ENCODE measurements around the gene ZBTB5.
"Not testable (repeated sequence)": the region's sequence is repeated elsewhere in the genome, so short reads cannot be mapped to it uniquely, and the experiment has no call there.

The ZBTB5 gene, protein sequence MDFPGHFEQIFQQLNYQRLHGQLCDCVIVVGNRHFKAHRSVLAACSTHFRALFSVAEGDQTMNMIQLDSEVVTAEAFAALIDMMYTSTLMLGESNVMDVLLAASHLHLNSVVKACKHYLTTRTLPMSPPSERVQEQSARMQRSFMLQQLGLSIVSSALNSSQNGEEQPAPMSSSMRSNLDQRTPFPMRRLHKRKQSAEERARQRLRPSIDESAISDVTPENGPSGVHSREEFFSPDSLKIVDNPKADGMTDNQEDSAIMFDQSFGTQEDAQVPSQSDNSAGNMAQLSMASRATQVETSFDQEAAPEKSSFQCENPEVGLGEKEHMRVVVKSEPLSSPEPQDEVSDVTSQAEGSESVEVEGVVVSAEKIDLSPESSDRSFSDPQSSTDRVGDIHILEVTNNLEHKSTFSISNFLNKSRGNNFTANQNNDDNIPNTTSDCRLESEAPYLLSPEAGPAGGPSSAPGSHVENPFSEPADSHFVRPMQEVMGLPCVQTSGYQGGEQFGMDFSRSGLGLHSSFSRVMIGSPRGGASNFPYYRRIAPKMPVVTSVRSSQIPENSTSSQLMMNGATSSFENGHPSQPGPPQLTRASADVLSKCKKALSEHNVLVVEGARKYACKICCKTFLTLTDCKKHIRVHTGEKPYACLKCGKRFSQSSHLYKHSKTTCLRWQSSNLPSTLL

DNA sequence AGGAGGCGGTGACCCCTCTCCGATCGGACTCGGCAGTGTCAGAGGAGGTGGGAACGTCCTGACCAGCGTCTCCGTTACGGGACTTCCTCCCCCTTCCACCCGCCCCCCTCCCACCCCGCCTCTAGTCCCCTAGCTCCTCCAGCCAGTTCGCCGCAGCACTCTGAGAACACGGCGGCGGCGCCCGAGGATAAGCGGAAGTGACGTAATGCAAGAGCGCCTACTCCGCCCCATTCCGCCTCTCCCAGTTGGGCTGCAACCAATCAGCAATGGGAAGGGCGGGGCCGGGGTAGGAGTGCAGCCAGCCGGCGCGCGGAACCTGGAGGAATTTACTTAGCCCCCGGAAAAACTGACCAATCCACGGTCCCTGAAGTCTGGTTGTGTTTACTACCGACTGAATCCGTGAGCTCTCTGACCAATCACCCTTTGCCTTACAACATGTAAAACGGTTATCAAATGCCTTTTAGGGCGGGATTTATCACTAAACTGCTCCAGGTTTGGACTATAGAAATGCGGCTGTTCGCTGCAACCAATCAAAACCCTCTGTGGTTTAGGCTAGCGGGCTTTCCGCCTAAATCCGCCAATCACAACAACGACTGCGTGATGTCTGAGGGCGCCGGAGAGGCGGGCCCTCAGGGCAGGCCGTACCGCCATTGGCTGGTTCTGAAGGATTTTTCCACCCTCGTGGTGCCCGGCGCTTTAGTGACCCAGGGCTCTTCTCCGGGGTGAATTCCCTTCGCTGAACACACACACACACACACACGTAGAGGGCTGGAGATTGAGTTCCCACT, at the start of gene ZBTB5:
Gene ZBTB5 (minus strand): TSS at position 202 of the 788 bp plus-strand sequence. CDS start 22,899 bp downstream, outside the sequence.
- peak; percentile 100 for DNase-seq (ENCODE audit: low read depth)

- no peak for DNase-seq (ENCODE audit: low read depth)
Measured at GRCh38 chr9:37514999-37515398, 49.7 kb upstream of the ZBTB5 start.

- DNase-seq (ENCODE audit: low read depth), result not testable (repeated sequence)
Measured at GRCh38 chr9:37514415-37514814, 49.2 kb upstream of the ZBTB5 start.

- DNase-seq (ENCODE audit: low read depth), result no peak
Measured at GRCh38 chr9:37512437-37512836, 47.2 kb upstream of the ZBTB5 start.

GRCh38 chr9:37511016-37512010, 46.1 kb upstream of the ZBTB5 start:
- DNase-seq (ENCODE audit: low read depth), result peak; percentile 12

DNA sequence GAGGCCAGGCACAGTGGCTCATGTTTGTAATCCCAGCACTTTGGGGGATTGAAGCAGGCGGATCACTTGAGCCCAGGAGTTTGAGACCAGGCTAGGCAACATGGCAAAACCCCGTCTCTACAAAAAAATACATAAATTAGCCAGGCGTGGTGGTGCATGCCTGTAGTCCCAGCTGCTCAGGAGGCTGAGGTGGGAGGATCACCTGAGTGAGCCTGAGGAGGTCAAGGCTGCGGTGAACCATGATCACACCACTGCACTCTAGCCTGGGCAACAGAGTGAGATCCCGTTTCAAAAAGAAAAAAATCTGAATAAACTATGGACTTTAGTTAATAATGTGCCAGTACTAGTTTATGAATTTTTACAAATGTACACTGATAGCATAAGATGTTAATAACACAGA, 44.8 kb upstream of the ZBTB5 start:
- DNase-seq (ENCODE audit: low read depth), result not testable (repeated sequence)

GRCh38 chr9:37509536-37509935, 44.3 kb upstream of the ZBTB5 start:
- DNase-seq (ENCODE audit: low read depth), result no peak

GRCh38 chr9:37508834-37509206, 43.6 kb upstream of the ZBTB5 start:
- DNase-seq (ENCODE audit: low read depth), result no peak

GRCh38 chr9:37508135-37508833, 43.0 kb upstream of the ZBTB5 start:
- DNase-seq (ENCODE audit: low read depth), result peak; percentile 74

DNA sequence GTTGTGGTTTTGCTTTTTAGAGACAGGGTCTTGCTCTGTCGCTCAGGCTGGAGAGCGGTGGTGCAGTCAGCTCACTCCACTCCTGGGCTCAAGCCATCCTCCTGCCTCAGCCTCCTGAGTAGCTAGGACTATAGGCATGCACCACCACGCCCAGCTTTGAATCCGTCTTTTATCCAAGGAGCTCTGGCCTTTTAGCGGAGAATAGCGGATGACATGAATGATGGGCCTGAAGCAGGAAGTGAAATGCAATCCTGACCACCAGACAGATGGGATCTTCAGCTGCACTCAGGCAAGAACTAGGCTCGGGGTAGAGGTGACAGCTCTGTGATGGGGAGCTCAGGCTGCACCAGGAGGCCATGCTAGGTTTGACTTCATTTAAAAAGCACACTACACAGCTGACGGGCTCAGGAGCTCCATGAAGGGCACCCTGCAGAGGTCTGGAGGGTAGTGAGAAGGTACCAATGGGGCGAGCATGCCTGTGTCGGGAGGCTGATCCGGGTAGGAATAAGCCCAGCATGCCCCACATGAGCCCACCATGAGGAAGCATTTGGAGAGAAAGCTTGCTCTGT, 42.4 kb upstream of the ZBTB5 start:
- DNase-seq (ENCODE audit: low read depth), result peak; percentile 13

DNA sequence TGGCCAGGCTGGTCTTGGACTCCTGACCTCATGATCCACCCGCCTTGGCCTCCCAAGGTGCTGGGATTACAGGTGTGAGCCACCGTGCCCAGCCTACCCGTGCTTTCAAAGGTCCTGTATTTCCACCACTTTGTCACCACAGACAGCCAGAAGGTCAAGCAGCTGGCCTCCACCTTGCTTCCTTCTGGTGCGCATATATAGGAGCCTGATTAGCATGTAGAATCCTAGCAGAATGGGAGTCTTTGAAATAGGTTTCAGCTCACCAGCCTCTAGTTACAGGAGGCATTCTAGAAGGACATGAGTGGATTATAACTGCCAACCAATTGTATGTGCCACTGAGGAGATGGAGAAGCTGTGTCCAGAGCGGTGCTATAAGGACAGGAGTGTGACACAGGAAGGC, 39.4 kb upstream of the ZBTB5 start:
- DNase-seq (ENCODE audit: low read depth), result no peak

GRCh38 chr9:37503736-37504135, 38.5 kb upstream of the ZBTB5 start:
- peak; percentile 72 for DNase-seq (ENCODE audit: low read depth)

- peak; percentile 94 for DNase-seq (ENCODE audit: low read depth)
Measured at GRCh38 chr9:37501957-37502596, 36.8 kb upstream of the ZBTB5 start.

GRCh38 chr9:37499297-37499696, 34.0 kb upstream of the ZBTB5 start:
- no peak for DNase-seq (ENCODE audit: low read depth)

DNA sequence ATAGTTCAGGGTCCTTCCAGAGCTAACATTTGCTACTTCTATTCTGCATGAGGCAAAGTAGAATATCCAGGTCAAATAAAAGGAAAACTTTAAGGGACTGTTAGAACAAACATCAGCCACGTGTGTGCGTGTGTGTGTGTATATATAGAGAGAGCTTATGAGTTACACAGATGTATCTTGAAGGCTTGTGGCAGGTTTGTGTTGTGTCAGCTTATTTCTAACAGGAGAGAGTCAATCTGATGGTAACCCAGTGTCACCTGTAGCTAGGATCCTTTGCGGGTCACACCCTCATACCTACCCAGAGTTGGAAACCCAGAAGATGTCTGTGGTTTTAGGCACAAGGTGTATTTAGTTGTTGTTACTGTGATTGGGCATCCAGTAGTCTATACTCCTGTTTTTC, 33.2 kb upstream of the ZBTB5 start:
- DNase-seq (ENCODE audit: low read depth), result no peak

DNA sequence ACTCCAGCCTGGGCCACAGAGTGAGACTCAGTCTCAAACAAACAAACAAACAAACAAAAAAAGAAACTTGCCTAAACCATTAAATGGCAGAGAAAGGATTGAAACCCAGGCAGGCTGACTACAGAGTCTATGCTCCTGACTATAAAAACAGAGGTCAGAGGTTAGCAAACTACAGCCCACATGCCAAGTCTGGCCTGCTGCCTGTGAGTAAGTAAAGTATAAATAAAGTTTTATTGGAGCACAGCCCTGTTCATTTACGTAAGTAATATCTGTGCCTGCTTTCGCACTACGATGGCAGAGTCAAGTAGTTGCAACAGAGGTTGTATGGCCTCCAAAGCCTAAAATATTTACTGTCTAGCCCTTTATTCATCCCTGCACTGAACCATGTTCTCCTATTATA, 32.1 kb upstream of the ZBTB5 start:
- no peak for DNase-seq (ENCODE audit: low read depth)

- DNase-seq (ENCODE audit: low read depth), result no peak
Measured at GRCh38 chr9:37496020-37496419, 30.8 kb upstream of the ZBTB5 start.

DNA sequence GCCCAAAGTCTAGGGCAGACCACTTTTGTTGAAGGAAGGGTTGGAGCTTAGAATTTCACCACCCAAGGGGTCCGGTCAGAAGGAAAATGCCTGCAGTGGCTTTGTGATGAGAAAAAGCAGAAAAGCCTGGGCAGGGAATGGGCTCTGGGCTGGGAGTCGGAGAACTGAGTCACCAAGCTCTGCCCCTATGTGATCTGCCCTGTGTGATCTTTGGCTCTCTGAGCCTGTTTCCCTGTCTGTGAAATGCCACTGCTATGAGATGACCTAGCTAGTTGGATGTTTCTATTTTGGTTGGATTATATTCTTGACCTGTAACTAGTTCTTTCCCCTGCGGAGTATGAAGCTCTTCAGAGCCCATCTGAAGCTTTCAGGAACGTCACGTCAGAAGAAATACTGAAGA, 30.3 kb upstream of the ZBTB5 start:
- DNase-seq (ENCODE audit: low read depth), result no peak

DNA sequence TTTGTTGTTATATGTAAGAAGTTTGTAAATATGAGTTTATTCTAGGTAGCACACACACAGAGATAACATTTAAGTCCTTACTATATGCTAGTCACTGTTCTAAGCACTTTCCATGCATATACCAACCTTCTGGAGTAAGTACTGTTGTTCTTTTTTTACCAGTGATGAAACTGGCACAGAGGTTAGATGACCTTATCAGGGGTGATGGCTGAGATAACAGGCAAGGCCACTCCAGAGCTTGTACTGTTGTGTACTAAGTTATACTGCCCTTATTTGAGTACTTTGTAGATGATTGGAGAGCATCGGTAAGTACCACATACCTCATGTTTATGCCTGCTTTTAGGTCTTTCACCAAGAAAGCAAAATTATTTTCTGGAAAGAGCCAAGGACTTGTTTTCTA, 26.7 kb upstream of the ZBTB5 start:
- DNase-seq (ENCODE audit: low read depth), result no peak
